Fibroblast of skin of right quadriceps (primary cell): ENCODE measurements around the gene DDX54.
A peak's percentile ranks its signal among the peaks of the same experiment; 100 is the strongest.
"Not testable (repeated sequence)": the region's sequence is repeated elsewhere in the genome, so short reads cannot be mapped to it uniquely, and the experiment has no call there.

ENCODE experiments used
- DNase-seq: peaks from one replicate; pipeline ENCODE4 v3.0.0-alpha.2; 2013

The DDX54 gene

DNA sequence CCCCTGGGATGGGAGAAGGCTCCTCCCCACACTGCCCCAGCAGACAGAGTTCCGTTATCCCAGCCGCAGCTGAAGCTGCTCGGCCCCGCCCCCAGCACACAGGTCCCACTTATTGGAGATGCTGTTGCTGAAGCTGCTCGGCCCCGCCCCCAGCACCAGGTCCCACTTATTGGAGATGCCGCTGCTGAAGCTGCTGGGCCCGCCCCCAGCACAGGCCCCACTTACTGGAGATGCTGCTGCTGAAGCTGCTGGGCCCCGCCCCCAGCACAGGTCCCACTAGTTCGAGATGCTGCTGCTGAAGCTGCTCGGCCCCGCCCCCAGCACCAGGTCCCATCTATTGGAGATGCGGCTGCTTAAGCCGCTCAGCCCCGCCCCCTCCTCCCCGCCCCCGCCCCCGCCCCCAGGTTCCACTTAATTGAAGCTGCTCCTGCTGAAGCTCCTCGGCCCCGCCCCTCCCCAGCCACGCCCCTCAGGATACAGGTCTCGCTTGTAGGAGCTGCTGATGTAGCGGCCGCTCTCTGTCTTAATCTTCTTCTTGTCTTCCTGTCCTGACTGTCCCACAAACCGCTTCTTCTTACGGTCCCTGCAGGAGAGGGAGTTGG lies 23.8 kb downstream of the DDX54 start:
- no peak for DNase-seq

DNA sequence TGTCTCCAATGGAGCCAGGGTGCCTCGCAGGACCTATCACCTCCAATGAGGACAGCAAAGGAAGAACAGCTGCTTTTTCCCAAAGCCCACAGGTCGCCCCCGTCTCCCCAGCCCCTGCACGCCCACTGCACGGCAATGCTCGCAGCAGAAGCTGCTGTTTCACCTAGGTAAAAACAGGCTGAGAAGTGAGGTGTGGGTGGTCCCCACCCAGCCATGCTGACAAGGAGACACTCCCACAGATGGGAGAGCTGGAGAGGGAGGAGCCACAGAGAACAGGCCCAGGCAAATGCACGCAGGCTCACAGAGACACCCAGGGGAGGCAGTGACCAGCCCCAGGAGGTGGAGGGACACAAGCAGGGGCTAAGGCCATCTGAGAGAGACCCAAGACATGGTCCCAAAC lies 25.3 kb downstream of the DDX54 start:
- DNase-seq: no peak

DNA sequence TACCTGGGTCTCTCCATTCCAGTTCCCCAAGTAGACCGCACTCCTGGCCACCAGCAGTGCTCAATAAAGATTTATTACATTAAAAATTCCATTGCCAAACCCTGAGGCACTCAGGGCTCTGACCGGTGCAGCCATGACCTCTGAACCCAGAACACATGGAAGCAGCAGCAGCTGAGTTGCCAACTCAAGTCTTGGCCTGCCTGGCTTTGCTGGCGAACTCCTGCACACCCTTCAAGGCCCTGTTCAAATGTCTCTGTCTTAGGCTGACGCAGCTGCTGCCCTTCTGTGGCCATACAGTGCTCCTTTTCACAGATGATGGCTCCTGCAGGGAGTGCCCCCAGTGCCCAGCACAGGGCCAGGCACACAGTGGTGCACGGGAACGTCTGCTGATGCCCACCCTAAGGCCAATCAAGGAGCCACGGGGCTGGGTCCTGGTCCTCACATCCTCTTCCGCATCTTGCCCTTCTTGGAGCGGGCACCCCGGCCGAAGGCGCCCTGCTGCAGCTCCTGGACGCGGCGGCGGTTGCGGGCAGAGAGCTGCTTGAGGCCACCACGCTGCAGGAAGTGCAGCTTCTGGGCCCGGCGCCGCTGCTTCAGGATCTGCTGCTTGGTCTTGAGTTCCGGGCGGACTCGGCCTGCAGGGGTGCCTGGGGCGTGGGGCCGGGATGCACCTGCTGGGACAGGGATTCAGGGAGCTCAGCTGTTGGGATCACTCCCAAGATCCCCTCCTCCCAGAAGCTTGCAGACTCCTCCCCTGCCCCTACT lies 26.7 kb downstream of the DDX54 start:
- DNase-seq: no peak

DNA sequence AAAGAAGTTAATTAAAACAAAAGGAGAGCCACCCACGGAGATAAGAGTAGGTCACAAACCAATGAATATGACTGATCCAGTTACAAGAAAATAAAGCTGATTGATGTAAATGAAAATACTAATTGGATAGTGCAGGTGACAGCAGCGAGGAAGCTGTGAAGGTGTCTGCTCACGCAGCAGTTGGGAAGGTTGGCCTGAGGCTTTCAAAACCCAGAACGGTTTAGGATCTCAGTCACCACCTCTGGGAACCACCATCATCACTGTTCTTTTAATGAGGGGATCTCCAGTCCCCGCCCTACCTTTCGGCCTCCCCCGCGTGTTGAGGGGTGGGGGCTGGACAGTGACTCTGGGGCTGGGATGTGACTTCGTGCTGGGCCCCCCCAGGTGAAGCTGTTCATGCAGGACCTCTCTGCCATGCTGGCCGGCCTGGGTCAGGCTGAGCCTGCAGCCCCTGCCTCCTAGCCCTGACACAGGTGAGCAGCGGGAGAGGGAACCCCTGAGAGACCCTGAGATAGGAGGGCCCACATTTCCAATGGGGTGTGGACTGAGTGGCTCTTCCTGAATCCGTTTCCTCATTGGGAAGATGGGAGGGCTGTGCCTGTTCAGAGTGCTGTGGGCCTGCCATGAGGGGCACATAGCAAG lies 27.9 kb downstream of the DDX54 start:
- DNase-seq: no peak

DNA sequence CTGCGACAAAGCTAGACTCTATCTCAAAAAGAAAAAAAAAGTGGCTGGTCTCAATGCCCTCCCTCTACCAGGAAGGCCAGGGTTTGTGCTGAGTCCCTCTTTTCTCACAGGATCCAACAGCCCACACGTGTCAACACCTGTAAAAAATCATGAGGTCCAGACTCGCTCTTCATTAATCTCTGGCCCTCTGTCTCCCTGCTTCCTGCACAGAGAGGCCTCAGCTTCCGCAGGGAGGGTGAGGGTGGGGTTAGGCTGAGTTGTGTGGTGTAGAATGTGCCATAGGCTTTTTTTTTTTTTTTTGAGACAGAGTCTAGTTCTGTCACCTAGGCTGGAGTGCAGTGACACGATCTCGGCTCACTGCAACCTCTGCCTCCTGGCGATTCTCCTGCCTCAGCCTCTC lies 29.6 kb downstream of the DDX54 start:
- DNase-seq: no peak

DNA sequence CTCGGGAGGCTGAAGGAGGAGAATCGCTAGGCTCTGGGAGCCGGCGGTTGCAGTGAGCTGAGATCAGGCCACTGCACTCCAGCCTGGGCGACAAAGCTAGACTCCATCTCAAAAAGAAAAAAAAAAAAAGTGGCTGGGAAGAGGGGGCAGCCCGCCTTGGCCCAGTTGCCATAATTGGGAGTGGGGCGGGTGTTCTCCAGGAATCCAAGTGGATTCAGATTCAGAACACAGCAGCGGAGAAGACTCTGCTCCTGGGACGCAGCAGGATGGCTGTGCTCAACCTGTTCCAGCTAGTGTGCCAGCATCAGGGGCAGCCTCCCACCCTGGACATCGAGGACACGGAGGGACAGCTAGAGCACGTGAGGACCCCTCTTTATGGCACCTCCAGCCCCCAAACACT lies 30.2 kb downstream of the DDX54 start:
- no peak for DNase-seq

DNA sequence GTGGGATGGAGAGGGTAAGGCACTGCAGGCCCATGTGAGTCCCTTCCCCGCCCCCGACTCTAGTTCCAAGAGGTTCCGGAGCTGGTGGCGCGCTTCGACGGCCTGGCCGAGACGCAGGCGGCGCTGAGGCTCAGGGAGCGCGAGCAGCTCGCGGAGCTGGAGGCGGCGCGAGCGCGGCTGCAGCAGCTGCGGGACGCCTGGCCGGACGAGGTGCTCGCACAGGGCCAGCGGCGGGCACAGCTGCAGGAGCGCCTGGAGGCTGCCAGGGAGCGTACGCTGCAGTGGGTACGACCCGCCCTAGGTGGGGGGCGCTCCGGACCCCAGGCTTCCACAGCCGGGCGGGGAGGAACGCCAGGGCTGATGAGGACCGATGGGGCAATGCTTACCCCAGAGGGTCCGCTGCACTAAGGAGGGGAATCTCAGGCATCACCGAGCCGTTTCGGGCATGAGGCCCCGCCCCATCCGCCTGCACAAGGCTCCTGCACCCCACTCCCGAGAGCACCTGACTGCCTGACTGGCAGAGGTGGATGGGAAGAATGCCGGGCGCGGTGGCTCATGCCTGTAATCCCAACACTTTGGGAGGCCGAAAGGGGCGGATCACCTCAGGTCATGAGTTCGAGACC lies 30.8 kb downstream of the DDX54 start:
- no peak for DNase-seq

DNA sequence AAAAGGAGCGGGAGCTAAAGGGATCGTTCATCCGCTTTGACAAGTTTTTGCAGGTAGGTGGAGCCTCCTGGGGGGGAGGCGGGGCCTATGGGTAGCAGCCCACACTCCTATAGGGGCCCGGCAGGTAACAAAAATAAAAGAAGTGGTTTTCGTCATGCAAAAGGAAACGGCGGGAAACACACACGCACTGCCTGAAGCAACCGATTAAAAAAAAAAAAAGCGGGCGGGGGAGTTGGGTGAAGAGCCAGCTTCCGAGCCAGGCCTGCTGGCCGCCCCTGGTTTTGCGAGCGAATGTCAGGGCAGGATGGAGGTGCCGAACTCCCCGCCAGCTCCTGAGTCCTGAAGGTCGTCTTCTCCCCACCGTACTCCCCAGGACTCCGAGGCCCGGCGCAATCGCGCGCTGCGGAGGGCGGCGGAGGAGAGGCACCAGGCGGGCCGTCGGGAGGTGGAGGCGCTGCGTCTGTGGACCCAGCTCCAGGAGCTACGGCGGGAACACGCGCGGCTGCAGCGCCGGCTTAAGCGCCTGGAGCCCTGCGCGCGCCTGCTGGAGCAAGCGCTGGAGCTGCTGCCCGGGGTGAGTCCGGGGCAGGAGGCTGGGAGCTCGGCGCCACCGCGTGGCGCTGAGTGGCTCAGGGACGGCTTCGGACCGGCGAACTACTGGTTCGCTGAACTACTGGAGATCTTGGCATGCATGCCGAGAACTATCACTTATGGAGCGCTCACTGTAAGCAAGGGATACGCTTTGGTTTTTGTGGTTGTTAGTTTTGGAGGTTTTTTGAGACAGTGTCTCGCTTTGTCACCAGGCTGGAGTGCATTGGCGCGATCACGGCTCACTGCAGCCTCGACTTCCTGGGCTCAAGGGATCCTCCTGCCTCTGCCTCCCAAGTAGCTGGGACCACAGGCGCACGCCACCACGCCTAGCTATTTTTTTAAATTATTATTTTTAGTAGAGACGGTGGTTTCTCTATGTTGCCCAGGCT lies 32.2 kb downstream of the DDX54 start:
- peak; percentile 62 for DNase-seq

DNA sequence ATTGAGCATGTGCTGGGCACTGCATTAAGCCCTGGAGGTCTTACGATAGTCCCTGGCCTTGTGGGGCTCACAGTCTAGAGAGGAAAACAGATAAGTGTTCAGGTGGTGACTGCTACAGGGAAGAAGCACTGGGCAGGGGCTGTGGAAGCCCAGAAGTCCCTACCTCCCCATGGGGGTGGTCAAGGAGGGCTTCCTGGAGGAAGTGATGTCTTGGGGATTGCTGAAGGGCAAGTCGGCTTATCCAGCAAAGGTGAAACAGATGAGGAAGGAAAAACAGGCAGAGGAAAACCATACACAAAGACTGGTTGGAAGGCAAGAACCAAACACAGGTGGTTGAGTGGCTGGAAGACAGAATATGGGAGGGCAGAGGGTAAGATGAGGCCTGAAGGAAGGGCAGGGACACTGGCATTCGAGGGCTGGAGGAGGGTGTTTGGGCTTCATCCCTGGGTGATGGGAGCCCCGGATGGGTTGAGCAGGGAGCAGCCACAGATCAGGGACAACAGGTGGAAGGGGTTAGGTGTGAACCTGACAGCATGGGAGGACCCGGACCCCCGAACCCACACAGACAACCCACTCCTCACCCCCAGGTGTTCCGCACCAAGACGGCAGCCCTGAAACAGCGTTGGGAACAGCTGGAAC lies 33.0 kb downstream of the DDX54 start:
- no peak for DNase-seq

DNA sequence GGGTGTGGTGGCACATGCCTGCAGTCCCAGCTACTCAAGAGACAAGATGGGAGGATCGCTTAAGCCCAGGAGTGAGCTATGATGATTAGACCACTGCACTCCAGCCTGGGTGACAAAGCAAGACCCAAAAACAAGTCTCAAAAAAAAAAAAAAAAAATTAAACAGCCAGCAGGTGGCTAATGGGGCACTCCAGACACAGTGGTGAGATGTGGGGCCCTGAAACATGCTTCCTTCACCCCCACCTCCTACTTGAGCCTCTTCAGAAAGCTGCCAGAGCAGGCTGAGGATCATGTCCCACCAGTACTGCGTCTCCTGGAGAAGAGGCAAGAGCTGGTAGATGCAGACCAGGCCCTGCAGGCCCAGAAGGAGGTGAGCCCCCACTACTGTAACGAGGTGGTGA lies 33.6 kb downstream of the DDX54 start:
- DNase-seq: no peak

DNA sequence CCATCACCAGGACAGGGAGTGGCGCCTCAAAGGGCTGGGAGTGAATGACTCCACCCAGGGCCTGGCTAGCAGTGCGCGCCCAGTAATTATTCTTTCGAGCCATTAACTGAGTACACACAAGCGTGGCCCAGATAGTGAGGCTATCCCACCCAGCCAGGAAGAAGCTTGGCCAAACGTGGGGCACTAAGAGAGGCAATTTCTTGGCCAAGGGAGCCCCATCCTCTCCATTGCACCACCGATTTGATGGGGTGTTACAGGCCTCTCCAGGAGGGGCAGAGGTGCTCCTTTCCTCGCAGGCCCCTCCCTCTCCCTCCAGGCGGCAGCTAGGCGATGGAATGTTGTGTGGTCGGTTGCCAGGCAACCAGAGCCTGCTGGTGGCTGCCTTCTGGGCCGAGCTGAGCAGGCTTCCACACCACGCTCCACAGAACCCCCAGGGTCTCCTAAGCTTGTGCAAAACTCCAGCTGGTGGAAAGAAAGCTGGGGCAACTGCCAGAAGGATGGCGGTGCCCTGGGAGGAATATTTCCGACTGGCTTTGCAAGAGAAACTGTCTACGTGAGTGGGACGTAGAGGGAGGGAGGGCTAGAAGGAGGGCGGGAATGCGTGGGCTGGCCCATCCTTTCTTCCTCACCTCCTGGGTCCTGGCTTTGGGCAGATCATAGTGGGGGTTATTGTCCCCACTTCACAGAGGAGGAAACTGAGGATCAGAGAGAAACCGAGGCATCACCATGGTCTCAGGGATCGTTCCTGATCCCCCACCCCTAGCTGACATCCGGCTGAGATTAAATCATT lies 35.7 kb downstream of the DDX54 start, which contains the start of gene CFAP73:
CFAP73 (plus strand) TSS at position 364 of the 790 bp plus-strand sequence; CDS start at position 498, 134 bp downstream.
- peak; percentile 86 for DNase-seq

DNA sequence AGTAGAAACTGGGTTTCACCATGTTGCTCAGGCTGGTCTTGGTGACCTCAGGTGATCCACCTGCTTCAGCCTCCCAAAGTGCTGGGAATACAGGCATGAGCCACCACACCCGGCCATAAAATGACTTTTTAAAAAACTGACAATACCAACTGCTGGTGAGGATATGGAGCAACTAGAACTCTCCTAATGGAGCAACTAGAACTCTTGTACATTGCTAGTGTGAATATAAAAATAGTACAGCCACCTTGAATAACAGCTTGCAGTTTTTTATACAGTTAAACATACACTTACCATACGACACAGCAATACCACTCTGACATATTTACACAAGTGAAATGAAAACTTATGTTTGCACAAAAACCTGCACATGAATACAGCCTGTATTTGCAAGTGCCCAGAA lies 38.3 kb downstream of the DDX54 start:
- no peak for DNase-seq

DNA sequence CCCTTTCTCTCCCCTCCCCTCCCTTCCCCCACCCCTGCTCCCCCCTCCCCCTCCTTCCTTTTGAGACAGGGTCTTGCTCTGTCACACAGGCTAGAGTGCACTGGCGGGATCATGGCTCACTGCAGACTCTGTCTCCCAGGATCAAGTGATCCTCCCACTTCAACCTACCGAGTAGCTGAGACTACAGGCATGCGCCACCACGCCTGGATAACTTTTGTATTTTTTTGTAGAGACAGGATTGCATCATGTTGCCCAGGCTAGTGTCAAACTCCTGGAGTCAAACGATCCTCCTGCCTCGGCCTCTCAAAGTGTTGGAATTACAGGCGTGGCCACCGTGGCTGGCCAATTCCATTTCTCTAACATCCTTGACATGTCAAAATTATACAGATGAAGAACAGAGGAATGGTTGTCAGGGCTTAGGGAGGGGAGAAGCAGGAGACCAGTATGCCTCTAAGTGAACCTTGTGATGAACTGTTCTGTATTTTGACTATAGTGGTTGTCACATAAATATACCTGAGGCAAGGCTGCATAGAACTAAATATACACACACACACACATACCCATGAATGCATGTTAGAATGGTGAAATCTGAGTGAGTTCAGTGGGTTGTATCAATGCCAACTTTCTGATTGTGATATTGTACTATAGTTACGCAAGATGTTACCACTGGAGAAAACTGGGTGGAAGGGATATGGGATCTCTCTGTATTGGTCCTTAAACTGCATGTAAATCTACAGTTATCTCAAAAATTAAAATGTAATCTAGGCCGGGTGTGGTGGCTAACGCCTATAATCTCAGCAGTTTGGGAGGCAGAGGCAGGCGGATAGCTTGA lies 39.3 kb downstream of the DDX54 start:
- DNase-seq: no peak

DNA sequence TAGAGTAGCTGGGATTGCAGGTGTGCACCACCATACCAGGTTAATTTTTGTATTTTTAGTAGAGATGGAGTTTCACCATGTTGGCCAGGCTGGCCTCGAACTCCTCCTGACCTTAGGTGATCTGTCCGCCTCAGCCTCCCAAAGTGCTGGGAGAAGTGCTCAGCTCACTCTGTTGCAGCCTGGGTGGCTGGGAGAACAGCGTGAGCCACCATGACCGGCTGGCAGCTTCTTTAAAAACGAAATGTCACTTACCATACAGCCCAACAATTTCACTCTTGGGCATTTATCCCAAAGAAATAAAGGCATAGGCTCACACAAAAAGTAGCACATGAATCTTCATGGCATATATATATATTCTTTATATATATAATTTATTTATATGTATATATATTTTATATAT lies 40.5 kb downstream of the DDX54 start:
- no peak for DNase-seq

DNA sequence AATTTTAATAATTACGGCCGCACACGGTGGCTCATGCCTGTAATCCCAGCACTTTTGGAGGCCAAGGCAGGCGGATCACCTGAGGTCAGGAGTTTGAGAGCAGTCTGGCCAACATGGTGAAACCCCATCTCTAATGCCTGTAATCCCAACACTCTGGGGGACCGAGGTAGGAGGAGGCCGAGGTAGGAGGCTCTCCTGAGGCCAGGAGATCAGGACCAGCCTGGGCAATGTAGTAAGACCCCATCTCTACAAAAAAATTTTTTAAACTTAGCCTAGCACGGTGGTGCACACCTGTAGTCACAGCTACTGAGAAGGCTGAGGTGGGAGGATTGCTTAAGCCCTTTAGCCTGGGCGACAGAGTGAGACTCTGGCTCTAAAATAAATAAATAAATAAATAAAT lies 41.3 kb downstream of the DDX54 start:
- no peak for DNase-seq

DNA sequence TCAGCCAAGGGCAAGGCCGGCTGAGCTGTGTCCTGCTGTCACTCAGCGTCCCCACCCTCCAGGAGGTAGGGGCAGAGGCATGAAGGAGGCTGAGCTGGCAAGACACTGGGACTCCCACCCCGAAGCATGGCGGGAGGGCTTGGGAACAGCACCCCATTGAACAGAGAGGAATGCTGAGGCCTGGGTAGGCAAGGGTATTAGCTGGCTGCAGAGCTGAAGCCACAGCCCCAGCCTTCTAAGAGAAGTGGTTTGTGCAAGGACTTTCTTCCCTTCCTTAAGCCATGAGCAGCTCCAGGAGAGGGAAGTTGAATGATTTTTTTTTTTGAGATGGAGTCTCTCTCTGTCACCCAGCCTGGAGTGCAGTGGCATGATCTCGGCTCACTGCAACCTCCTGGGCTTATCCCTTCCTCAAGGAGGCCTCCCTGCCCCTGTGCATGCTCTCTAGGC lies 42.4 kb downstream of the DDX54 start:
- DNase-seq: no peak

DNA sequence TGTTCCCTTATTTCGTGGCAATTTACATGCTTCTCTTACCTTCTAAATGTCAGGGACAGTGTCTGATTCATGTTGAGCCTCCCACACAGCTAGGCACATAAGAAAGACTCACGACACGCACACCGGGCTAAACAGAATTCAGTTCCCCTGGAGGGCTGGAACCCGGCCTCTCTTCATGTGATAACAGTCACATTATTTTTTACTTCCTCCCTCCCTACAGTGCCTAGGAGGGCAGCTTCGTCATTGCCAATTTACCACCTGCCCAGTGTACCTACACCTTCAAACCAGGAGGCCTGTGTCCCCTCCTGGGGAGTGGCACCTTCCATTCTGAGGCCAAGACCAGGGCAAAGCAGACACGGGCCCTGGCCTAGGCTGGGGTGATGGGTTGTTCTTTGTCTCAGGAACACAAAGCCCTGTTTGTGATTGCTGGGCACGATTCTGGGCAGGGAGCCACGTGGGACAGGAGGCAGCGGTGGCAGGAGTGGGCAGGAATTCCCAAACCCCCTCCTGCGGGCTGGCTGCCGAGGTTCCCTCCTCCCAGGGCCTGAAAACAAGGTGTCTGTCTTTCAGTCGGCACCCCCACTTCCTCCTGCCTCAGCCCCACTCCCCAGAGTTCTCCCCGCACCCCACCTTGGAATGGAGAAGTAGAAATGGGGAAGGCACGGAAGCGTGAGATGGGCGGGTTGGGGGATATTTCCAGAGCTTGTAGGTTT lies 42.9 kb downstream of the DDX54 start:
- no peak for DNase-seq

DNA sequence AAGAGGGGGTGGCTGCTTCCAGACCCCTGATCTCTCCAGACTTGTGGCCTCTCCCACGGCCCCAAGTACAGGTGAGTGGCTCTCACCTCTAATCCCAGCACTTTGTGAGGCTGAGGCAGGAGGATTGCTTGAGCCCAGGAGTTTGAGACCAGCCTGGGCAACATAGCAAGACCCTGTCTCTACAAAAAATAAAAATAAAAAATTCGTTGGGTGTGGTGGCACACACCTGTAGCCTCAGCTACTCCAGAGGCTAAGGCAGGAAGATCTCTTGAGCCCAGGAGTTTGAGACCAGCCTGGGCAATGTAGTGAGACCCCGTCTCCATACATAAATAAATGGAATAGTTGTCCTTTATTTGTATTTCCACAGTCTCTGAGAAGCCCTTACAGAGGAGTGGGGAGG lies 43.6 kb downstream of the DDX54 start:
- DNase-seq: not testable (repeated sequence)

DNA sequence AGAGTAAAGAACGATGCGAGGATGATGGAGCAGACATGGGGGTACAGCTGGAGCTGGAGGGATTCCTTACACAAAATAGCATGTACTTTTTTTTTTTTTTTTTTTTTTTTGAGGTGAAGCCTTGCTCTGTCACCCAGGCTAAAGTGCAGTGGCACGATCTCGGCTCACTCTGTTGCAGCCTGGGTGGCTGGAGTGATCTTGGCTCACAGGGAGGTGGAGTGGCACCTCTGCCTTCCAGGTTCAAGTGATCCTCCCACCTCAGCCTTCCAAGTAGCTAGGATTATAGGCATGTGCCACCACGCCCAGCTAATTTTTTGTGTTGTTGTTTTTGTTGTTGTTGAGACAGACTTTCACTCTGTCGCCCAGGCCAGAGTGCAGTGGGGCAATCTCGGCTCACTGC lies 44.6 kb downstream of the DDX54 start:
- DNase-seq: no peak
